Loucy (cell line): ENCODE measurements around the gene PSMC3.

Experiments used
- H2AFZ ChIP-seq: fragments of 200-600 bp; sonication (generic); 2 replicates; pipeline ENCODE4 v1.6.0; 2016; ENCODE audit warnings: antibody characterized with exemption, mild to moderate bottlenecking, low read length, moderate library complexity
- H3F3A ChIP-seq: fragments of 200-600 bp; 2 replicates; pipeline ENCODE4 v1.6.0; 2016; ENCODE audit warnings: antibody characterized with exemption, low read depth, mild to moderate bottlenecking
- H3K27me3 ChIP-seq: fragments of 200-600 bp; sonication (generic); 2 replicates; pipeline ENCODE4 v1.6.1; 2014; ENCODE audit warnings: low read length, mild to moderate bottlenecking; ENCODE audit not compliant: insufficient read depth, poor library complexity, severe bottlenecking
- H3K36me3 ChIP-seq: fragments of 200-600 bp; sonication (generic); 2 replicates; pipeline ENCODE4 v1.6.1; 2016; ENCODE audit warnings: low read length; ENCODE audit not compliant: insufficient read depth
- H3K4me1 ChIP-seq: fragments of 200-600 bp; sonication (generic); 2 replicates; pipeline ENCODE4 v1.5.1; 2014; ENCODE audit warnings: low read length, mild to moderate bottlenecking; ENCODE audit not compliant: insufficient read depth, poor library complexity, severe bottlenecking
- H3K4me2 ChIP-seq: fragments of 200-600 bp; sonication (generic); 2 replicates; pipeline ENCODE4 v1.6.0; 2014; ENCODE audit warnings: antibody characterized with exemption, low read length, low read depth, mild to moderate bottlenecking; ENCODE audit not compliant: poor library complexity, severe bottlenecking
- H3K4me3 ChIP-seq: fragments of 200-600 bp; sonication (generic); 2 replicates; pipeline ENCODE4 v1.5.1; 2014; ENCODE audit warnings: low read length, mild to moderate bottlenecking, mixed read lengths; ENCODE audit not compliant: poor library complexity, severe bottlenecking
- H3K79me2 ChIP-seq: fragments of 200-600 bp; sonication (generic); 2 replicates; pipeline ENCODE4 v1.6.1; 2014; ENCODE audit warnings: low read length; ENCODE audit not compliant: insufficient read depth
- H3K9ac ChIP-seq: fragments of 200-600 bp; sonication (generic); 2 replicates; pipeline ENCODE4 v1.6.0; 2014; ENCODE audit warnings: mild to moderate bottlenecking, low read depth, low read length, moderate library complexity; ENCODE audit not compliant: poor library complexity, severe bottlenecking
- H3K9me2 ChIP-seq: fragments of 200-600 bp; sonication (generic); replicated peaks from 2 replicates; pipeline ENCODE4 v1.6.1; 2016; ENCODE audit warnings: low read depth, low read length, mixed read lengths
- H3K9me3 ChIP-seq: fragments of 200-600 bp; sonication (generic); 2 replicates; pipeline ENCODE4 v1.6.1; 2014; ENCODE audit warnings: mild to moderate bottlenecking, antibody characterized with exemption, low read length, low read depth; ENCODE audit not compliant: insufficient read depth
- H4K20me1 ChIP-seq: fragments of 200-600 bp; sonication (generic); 2 replicates; pipeline ENCODE4 v1.6.0; 2014; ENCODE audit warnings: antibody characterized with exemption, low read length, mild to moderate bottlenecking; ENCODE audit not compliant: insufficient read depth, poor library complexity, severe bottlenecking
- EZH2phosphoT487 ChIP-seq: fragments of 200-600 bp; IDR thresholded peaks from 2 replicates; pipeline ENCODE4 v1.6.1; 2018; ENCODE audit warnings: antibody characterized with exemption, mild to moderate bottlenecking, moderate library complexity, borderline replicate concordance
- TF ChIP-seq, protein P1 (sequence below): fragments of 200-600 bp; sonication (generic); conservative IDR thresholded peaks from 2 replicates; pipeline ENCODE4 v1.5.1; 2014; ENCODE audit warnings: mild to moderate bottlenecking, antibody characterized with exemption, low read length

Gene PSMC3

DNA sequence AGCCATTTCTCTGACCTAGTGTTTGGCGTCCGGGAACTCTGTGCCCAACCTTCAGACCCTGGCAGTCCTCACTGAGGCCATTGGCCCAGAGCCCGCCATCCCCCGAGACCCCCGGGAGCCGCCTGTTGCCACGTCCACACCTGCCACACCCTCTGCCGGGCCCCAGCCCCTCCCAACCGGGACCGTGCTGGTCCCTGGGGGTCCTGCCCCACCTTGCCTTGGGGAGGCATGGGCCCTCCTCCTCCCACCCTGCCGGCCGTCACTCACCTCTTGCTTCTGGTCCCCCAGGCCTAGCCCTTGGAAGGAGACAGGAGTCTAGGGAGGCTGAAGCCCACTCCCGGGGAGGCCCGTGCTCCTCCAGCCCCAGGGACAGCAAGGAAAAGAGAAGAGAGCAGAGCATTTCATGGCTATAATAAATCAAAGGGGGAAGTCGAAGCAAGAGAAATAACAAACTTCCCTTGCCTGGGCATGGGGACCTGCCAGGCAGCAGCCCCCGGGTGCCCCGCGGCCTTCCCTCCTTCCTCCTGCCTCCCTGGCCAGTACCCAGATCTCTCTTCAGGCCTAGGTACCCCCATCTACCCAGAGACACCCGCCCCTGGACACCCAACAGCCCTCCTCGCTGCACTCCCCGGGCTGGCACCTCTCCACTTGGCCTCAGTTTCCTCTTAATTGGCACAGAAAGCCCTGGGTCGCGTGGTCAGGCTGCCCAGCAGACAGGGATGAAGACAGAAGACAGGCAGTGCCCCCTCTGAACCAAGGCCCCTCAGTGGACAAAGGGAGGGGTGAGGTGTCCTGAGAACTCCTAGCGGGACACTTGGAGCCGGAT lies 30.8 kb downstream of the PSMC3 start:
- H3K9ac ChIP-seq, result peak overlapping the region; percentile 84
- peaks cover 81% of the 10 kb centered on the region for H3K4me1 ChIP-seq

DNA sequence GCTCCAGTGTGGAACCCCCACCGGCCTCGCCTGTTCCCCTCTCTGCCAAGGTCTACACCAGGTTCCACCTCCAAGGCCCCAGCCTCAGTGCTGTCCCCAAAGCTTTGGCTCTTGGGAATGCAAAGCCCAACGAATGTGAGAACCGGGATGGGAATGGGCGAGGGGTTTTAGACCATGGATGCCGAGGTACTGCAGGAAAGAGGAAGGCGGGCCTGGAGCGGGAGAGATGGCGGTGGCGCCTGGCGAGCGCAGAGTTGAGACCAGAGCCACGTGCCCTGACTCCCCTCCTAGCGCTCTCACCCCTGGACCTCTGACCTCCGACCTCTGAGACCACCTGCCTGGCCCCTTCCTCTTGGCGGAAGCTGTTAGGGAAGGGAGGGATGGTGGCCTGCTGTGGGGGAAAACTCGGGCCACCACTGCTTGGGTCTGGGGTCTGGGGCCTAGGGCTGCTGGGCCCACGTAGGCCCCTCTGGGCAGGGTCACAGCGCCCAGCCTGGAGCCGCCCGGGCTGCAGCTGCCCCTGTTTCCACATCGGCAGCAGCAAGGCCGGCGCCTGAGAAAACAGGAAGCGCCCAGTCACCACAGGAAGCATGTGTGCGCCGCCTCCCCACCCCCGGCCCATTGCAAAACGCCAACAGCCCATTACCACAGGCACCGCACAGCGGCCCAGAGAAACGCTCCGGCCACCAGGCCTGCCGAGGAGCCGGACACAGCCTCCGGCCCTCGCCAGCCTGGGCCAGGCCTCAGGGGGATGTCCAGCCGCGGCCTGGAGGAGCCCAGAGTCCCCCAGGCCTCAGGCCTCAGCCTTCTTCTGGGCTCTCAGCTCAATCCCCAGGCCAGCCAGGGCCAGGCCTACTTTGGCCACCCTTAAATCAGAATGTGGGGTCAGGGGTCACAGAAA lies 31.7 kb downstream of the PSMC3 start:
- Histone ChIP-seq H3K9me3 (no peaks in the 10 kb centered on the region), H3F3A (no peaks in the 10 kb centered on the region), H3K27me3 (no peaks in the 10 kb centered on the region), H4K20me1 (no peaks in the 10 kb centered on the region), H2AFZ (no peak overlapping the region), H3K36me3 (no peaks in the 10 kb centered on the region), H3K4me1 (peaks cover 79% of the 10 kb centered on the region), H3K9me2 (no peaks in the 10 kb centered on the region), H3K9ac (peak overlapping the region; percentile 84), H3K4me2 (peak overlapping the region; percentile 83), H3K4me3 (peak overlapping the region; percentile 60), H3K79me2 (no peaks in the 10 kb centered on the region)
- TF ChIP-seq EZH2phosphoT487, result no peak
- TF ChIP-seq, protein P1, sequence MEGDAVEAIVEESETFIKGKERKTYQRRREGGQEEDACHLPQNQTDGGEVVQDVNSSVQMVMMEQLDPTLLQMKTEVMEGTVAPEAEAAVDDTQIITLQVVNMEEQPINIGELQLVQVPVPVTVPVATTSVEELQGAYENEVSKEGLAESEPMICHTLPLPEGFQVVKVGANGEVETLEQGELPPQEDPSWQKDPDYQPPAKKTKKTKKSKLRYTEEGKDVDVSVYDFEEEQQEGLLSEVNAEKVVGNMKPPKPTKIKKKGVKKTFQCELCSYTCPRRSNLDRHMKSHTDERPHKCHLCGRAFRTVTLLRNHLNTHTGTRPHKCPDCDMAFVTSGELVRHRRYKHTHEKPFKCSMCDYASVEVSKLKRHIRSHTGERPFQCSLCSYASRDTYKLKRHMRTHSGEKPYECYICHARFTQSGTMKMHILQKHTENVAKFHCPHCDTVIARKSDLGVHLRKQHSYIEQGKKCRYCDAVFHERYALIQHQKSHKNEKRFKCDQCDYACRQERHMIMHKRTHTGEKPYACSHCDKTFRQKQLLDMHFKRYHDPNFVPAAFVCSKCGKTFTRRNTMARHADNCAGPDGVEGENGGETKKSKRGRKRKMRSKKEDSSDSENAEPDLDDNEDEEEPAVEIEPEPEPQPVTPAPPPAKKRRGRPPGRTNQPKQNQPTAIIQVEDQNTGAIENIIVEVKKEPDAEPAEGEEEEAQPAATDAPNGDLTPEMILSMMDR, result no peak

More for the DNA sequence above, 30.8 kb downstream of the PSMC3 start:
- no peaks in the 10 kb centered on the region for H3K9me2 ChIP-seq
- H3K36me3 ChIP-seq, result no peaks in the 10 kb centered on the region
- H3K9me3 ChIP-seq, result no peaks in the 10 kb centered on the region
- TF ChIP-seq, protein P1, result no peak
- TF ChIP-seq EZH2phosphoT487, result no peak
- no peak overlapping the region for H2AFZ ChIP-seq
- H4K20me1 ChIP-seq, result no peaks in the 10 kb centered on the region
- no peaks in the 10 kb centered on the region for H3K27me3 ChIP-seq
- peak overlapping the region; percentile 60 for H3K4me3 ChIP-seq
- H3K4me2 ChIP-seq, result peak overlapping the region; percentile 83
- peaks cover 2% of the 10 kb centered on the region for H3F3A ChIP-seq
- no peaks in the 10 kb centered on the region for H3K79me2 ChIP-seq

DNA sequence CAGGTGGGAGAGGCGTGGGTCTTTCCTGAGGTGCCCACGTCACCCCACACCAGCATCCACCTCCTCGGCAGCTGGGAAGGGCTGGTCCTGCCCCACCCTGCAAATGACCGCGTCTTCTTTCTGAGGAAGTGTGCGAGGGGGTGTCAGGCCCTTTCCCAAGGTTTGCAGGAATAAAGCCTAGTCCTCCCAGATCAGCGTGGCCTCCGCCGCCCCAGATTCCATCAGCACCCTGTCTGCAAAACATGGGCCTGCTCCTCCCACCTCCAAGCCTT lies 32.3 kb downstream of the PSMC3 start:
- no peaks in the 10 kb centered on the region for H3K79me2 ChIP-seq
- TF ChIP-seq, protein P1, result no peak
- no peak for TF ChIP-seq EZH2phosphoT487
- no peaks in the 10 kb centered on the region for H3K9me3 ChIP-seq
- H3K9me2 ChIP-seq, result no peaks in the 10 kb centered on the region
- H3F3A ChIP-seq, result no peaks in the 10 kb centered on the region
- H4K20me1 ChIP-seq, result no peaks in the 10 kb centered on the region
- H2AFZ ChIP-seq, result no peak overlapping the region
- H3K9ac ChIP-seq, result peak overlapping the region; percentile 84
- no peaks in the 10 kb centered on the region for H3K27me3 ChIP-seq
- H3K4me2 ChIP-seq, result peak overlapping the region; percentile 83
- no peaks in the 10 kb centered on the region for H3K36me3 ChIP-seq
- H3K4me1 ChIP-seq, result peaks cover 76% of the 10 kb centered on the region
- H3K4me3 ChIP-seq, result peak overlapping the region; percentile 60
